HG02840 (cell line): ENCODE data around the gene SLC9A3.

ENCODE experiments used
- ATAC-seq: cut with Tn5 transposase; IDR thresholded peaks from one replicate; pipeline ENCODE4 v1.9.1; 2021; ENCODE audit warnings: mild to moderate bottlenecking, moderate library complexity, moderate number of reproducible peaks; ENCODE audit not compliant: unreplicated experiment, low FRiP score

Gene SLC9A3

GRCh38 chr5:434443-435146 is 89.7 kb downstream of the SLC9A3 start:
- ATAC-seq: no peak

GRCh38 chr5:433836-434235 is 90.4 kb downstream of the SLC9A3 start:
- ATAC-seq: no peak

GRCh38 chr5:432928-433791 is 91.1 kb downstream of the SLC9A3 start:
- no peak for ATAC-seq

GRCh38 chr5:432201-432927 is 91.9 kb downstream of the SLC9A3 start:
- no peak for ATAC-seq

- no peak for ATAC-seq
Measured at GRCh38 chr5:431711-432050, 92.6 kb downstream of the SLC9A3 start.

GRCh38 chr5:431001-431710 is 93.1 kb downstream of the SLC9A3 start:
- no peak for ATAC-seq

GRCh38 chr5:430214-430925 is 93.9 kb downstream of the SLC9A3 start:
- ATAC-seq: no peak

GRCh38 chr5:429453-430188 is 94.6 kb downstream of the SLC9A3 start:
- no peak for ATAC-seq

GRCh38 chr5:428754-429452 is 95.3 kb downstream of the SLC9A3 start:
- no peak for ATAC-seq

- ATAC-seq: no peak
Measured at GRCh38 chr5:428219-428618, 96.0 kb downstream of the SLC9A3 start.

- ATAC-seq: no peak
Measured at GRCh38 chr5:427415-428087, 96.7 kb downstream of the SLC9A3 start.

GRCh38 chr5:426392-426976 is 97.8 kb downstream of the SLC9A3 start:
- no peak for ATAC-seq

GRCh38 chr5:425714-426113 is 98.5 kb downstream of the SLC9A3 start:
- ATAC-seq: no peak

- peak; percentile 77 for ATAC-seq
Measured at GRCh38 chr5:424301-425110, 99.7 kb downstream of the SLC9A3 start.

GRCh38 chr5:423626-424261 is 100.5 kb downstream of the SLC9A3 start:
- no peak for ATAC-seq

- no peak for ATAC-seq
Measured at GRCh38 chr5:423233-423565, 101.0 kb downstream of the SLC9A3 start.
